ENCODE results near the gene UBA3. TPM values are rescaled to one million over a fixed set of nuclear protein-coding genes. Genes with fewer than 3 reads are reported as not detected.

UBA3 gene
- total and polyA plus RNA-seq, 2 of the 13 experiments (the other 11 are each of a cell fraction or from before 2014, with no cell fraction given): 40.7 to 49.0 TPM

GRCh38 chr3:69059688-69060087 is 20.5 kb downstream of the UBA3 start:
- H3K9ac ChIP-seq (ENCODE audit: insufficient read depth, low read depth, low read length): no peak overlapping the region
- ChIA-PET CTCF (ENCODE audit: low intra/inter-chr PET ratio, low total read pairs) (no interaction called here), POLR2A (no interaction called here)
- FAIRE-seq (no peak), ATAC-seq (no peak), DNase-seq (ENCODE audit: low spot score) (no peak)
- no peak overlapping the region for H2AFZ ChIP-seq (ENCODE audit: low read length)
- H3K36me3 ChIP-seq (replicated peaks in 1 of 2; ENCODE audit: control insufficient read depth in 1 of 2, insufficient read depth in 2 of 2, low read length in 2 of 2): peaks cover 7 to 46% of the 10 kb centered on the region in 2 experiments
- intact Hi-C loops (cut with micrococcal nuclease; ENCODE audit: unreplicated experiment) (no loop called here), in situ Hi-C loops (cut with HindIII; ENCODE audit: extremely low pct_ligation_motif_present, low pct_unique_long_range_greater_than_20kb) (no loop called here)
- H3K27ac ChIP-seq (ENCODE audit: extremely low read length, insufficient read depth, low read length): no peak overlapping the region
- no peak overlapping the region for H3K4me3 ChIP-seq (replicated peaks in 1 of 3; ENCODE audit: insufficient read depth in 1 of 3, low read depth in 2 of 3, low read length in 3 of 3)
- no peaks in the 10 kb centered on the region for H3K4me1 ChIP-seq (ENCODE audit: insufficient read depth, low read length)
- H4K20me1 ChIP-seq (ENCODE audit: insufficient read depth, low read length): no peaks in the 10 kb centered on the region; the same call in 1 of the 2 replicates
- no peak overlapping the region for H3K4me2 ChIP-seq (ENCODE audit: low read depth, low read length)
- no TSS peak for BruUV-seq (replicated peaks)
- TF ChIP-seq GABPA (IDR thresholded peaks at IDR 0.05; ENCODE audit: low read depth, low read length) (no peak), GABPA (CRISPR knock-in tag; IDR thresholded peaks at IDR 0.05; ENCODE audit: low read depth) (no peak)
- no peaks in the 10 kb centered on the region for H3K27me3 ChIP-seq (ENCODE audit: control insufficient read depth in 1 of 2, insufficient read depth in 2 of 2, low read length in 2 of 2)
- H3K79me2 ChIP-seq (ENCODE audit: insufficient read depth, low read length): no peaks in the 10 kb centered on the region
- H3K9me3 ChIP-seq (ENCODE audit: low read length): no peaks in the 10 kb centered on the region

GRCh38 chr3:69058947-69059224 is 21.3 kb downstream of the UBA3 start:
- intact Hi-C loops (cut with micrococcal nuclease; ENCODE audit: unreplicated experiment): no loop called here
- TF ChIP-seq LRRFIP1 (CRISPR knock-in tag; conservative IDR thresholded peaks at IDR 0.05): no peak
- TF ChIP-seq SIN3A (IDR thresholded peaks at IDR 0.05; ENCODE audit: borderline replicate concordance, low read depth, low read length): no peak
- H3K9ac ChIP-seq (ENCODE audit: insufficient read depth, low read depth, low read length): no peak overlapping the region
- POLR2A ChIA-PET: no interaction called here
- no peaks in the 10 kb centered on the region for H3K27me3 ChIP-seq (ENCODE audit: control insufficient read depth in 1 of 2, insufficient read depth in 2 of 2, low read length in 2 of 2)
- H3K4me1 ChIP-seq (ENCODE audit: insufficient read depth, low read length): no peaks in the 10 kb centered on the region
- CTCF ChIA-PET (ENCODE audit: low intra/inter-chr PET ratio, low total read pairs): no interaction called here
- peaks cover 7 to 47% of the 10 kb centered on the region in 2 experiments for H3K36me3 ChIP-seq (replicated peaks in 1 of 2; ENCODE audit: control insufficient read depth in 1 of 2, insufficient read depth in 2 of 2, low read length in 2 of 2)
- no peak overlapping the region for H3K27ac ChIP-seq (ENCODE audit: extremely low read length, insufficient read depth, low read length)
- in situ Hi-C loops (cut with HindIII; ENCODE audit: extremely low pct_ligation_motif_present, low pct_unique_long_range_greater_than_20kb): no loop called here
- 95% methylated on average over 2 of the region's 2 CpGs for WGBS (ENCODE audit: low lambda C conversion rate)
- no TSS peak for BruUV-seq (replicated peaks)
- H3K79me2 ChIP-seq (ENCODE audit: insufficient read depth, low read length): no peaks in the 10 kb centered on the region
- no peak overlapping the region for H2AFZ ChIP-seq (ENCODE audit: low read length)
- FAIRE-seq (no peak), DNase-seq (ENCODE audit: low spot score) (no peak), ATAC-seq (no peak)
- H3K4me3 ChIP-seq (replicated peaks in 1 of 3; ENCODE audit: insufficient read depth in 1 of 3, low read depth in 2 of 3, low read length in 3 of 3): no peak overlapping the region
- no peaks in the 10 kb centered on the region for H3K9me3 ChIP-seq (ENCODE audit: low read length)
- H3K4me2 ChIP-seq (ENCODE audit: low read depth, low read length): no peak overlapping the region
- no peaks in the 10 kb centered on the region; the same call in 1 of the 2 replicates for H4K20me1 ChIP-seq (ENCODE audit: insufficient read depth, low read length)
